NCI-H82 treated with DMSO at 0.1 percent for 48 hours (cell line): ENCODE data around the gene MYO18A.
A peak's percentile ranks its signal among the peaks of the same experiment; 100 is the strongest.
"Not testable (repeated sequence)": the region's sequence is repeated elsewhere in the genome, so short reads cannot be mapped to it uniquely, and the experiment has no call there.

ENCODE experiments used
- DNase-seq: peaks from one replicate; lab custom pipeline; 2025; ENCODE audit not compliant: unreplicated experiment; lab: John Stamatoyannopoulos, UW

Gene MYO18A

DNA sequence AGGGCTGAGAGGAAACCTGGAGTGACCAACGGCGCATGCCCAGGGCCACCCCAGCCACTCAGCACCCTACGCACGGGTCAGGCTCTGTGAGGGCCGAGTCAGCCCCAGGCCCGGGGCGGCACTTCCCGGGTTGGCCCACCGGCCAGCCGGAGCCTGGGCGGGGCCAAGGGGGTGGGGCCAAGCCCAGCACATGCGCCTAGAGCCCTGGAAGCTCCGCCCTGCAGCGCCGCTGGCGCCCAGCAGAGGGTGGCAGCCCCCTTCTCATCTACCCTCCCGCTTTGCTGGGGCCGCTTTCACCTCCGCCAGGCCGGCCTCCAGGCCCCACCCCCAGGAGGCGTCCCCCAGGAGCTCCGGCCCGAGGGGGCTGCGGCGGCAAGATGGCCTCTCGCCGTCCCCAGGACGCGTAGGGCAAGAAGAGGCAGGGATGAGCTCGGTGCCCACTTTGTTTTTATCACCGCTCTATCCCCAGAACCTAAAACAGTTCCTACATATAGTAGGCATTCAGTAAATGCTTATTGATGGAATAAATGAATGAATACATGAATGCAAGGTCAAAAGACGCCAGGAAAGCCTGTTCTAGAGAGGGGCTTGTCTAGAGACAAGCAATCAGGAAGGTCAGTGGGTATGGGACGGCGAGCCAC is 31.3 kb downstream of the MYO18A start:
- peak; percentile 91 for DNase-seq

DNA sequence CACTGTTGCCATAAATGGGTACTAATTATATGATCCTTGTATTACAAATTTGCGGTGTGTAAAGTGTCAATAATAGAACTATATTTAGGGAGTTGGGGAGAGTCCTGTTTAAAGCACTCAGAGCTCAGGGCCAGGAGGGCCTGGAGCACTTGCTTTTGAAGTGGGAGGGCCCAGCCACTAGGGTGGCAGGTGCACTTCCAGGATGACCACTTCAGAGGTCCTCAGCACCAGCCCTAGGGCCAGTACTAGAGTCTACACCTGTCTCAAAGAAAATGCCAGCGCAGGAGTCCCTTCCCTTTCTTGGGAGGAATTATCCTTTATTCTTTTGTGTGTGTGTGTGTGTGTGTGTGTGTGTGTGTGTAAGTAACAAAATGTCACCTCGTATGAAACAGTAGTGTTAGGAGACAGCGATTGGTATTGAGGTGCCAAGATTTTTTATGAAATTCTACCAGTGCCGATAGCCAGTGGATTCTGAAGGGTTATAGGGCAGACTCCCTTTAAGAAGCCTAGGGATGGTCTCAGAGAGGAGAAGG is 31.9 kb downstream of the MYO18A start:
- DNase-seq: no peak

DNA sequence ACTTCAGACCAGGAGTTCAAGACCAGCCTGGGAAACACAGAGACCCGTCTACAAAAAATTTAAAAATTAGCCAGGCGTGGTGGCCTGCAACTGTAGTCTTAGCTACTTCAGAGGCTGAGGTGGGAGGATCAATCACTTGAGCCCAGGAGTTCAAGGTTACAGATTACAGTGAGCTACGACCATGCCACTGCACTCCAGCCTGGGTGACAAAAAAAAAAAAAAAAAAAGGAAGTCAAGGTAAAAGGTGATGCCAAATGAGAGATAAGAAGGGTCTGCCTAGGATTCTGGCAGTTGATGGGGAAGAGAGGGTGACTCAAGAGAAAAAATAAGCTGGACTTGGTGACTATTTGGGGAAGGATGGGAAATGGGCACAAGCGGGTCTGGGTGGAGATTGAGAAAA is 32.5 kb downstream of the MYO18A start:
- no peak for DNase-seq

DNA sequence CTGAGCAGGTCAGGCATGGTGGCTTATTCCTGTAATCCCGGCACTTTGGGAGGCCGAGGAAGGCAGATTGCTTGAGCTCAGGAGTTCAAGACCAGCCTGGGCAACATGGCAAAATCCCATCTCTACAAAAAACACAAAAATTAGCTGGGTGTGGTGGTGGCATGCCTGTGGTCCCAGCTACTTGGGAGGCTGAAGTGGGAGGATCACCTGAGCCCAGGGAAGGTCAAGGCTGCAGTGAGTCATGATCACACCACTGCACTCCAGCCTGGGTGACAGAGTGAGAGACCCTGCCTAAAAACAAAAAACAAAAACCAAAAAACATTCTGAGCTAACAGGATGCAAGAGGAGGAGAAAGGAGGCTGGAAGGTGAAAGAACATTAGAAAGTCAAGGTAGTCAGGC is 33.0 kb downstream of the MYO18A start:
- not testable (repeated sequence) for DNase-seq

DNA sequence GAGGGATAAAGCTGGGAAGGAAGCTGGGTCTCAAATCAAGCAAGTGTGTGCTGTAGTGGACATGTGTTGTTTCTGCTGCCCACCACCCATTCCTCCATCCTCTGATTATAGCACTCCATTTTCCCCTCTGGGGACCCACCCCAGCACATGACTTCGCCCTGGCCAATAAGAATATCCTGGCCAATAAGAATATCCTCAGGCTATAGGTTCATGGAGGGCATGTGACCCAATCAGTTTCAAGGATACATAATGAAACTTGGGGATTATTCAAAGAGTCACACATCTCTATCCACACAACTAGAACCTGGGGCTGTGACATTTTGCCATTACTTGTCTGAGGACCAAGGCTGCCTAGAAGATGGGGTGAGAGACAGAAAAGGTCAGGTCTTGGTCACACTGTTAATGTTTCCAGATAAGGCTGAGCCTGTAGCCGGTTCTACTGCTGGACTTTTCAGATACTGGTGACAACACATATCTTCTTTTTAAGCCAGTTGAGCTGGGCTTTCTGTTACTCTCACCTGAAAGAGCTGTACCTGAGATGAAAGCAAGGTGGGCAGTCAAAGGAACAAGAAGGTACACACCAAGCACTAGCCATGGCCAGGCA is 33.7 kb downstream of the MYO18A start:
- DNase-seq: no peak

DNA sequence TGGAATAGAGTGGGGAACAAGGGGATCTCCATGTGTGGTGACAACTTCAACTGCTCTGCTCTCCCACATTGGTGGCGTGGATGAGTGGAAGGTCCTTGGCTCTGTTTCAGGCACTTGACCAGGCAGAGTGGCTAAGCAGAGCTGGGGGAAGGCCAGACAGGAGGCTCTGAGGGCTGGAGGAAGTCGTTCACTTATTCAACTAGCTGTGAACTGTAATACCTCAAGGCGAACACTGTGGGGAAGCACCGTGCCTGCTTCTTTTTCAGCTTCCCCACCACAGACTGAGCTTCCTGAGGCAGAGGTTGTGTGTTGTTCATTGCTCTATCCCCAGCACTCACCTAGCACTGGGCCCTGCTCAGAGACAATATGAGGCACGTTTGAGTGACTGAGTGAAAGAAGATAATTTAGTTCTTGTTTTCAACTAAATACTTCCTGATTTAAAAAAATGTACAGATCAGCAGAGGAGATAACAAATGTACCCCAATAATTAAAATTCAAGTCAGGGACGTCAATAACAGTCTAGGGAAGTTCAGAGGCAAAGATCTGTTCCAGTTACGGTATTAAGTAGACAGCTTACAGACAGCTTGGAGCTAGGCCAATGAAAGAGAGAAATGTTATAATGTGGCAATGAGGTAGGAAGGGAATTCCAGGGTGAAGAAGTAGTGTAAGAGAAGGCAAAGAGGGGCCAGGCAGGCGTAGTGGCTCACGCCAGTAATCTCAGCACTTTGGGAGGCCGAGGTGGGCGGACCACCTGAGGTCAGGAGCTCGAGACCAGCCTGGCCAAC is 34.7 kb downstream of the MYO18A start:
- DNase-seq: peak; percentile 56

DNA sequence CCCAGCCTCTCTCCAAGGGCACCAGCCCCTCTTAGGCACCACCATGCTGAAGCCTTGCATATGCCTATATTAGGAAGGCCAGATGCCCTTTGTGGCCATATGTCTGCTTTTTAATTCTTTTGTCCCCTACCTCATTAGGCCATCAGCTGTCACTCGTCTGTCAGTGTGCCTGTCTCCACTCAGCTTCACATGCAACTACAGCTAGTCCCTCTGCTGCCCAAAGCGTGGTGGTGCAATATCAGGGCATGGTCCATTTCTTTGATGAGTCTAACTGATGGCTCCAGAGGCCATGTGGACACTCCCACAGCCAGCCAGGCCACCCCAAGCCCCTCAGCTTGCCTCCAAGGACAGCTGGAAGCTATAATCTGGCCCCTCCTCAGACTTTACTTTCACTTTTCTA is 36.3 kb downstream of the MYO18A start:
- DNase-seq: peak; percentile 77

DNA sequence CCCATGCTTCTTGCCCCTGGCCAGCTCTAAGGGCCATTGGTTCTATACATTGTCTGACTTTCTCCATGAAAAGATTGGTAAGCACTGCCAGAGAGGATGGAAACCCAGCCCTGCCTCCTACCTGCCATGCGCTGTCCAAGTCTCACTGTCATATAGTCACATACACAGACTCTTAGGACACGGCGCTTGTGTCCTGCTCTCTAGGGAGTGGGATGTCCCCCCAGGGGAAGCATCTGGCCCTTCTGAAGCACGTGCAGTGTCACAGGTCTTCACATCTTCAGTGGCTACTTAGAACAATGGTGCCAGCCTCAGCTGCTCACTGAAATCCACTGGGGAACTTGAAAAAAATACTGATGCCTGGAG is 38.7 kb downstream of the MYO18A start:
- DNase-seq: no peak

DNA sequence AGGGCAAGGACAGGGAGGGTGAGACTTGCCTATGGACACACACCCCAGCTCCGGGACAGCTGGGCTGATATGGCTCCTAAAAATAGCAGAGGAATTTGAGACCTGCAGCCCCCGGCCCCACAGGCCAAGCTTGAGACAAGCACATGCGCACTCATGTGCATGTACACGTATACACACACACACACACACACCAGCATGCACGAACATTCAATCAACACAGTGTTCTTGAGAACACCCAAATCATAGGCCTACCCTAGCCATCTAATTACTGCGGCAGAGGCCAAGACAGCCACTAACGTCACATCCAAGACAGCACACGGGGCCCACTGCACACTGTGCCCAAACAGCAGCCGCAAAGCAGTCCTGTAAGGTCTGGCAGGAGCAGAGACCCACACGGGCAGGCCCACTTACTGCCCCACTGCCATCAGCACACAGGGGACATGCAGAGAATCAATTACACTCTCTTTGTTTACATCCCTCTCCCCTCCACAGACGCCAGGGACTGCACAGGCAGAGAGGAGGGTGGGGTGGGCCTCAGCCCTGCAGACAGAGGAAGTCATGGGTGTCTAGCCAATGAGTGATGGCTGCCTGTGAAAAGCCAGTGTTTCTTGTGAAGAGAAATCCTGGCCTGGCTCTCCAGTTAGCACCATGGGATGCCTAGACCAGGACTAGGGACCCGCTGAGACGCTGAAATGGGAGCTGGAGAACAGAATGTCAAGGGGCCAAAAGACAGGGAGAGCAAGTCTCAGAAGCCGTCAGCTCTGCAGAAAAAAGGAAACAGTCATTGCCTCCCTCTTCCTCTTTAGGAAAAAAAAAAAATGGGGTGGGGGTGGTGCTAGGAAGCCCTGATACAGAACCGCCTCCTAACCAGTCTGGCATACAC is 39.3 kb downstream of the MYO18A start:
- no peak for DNase-seq

DNA sequence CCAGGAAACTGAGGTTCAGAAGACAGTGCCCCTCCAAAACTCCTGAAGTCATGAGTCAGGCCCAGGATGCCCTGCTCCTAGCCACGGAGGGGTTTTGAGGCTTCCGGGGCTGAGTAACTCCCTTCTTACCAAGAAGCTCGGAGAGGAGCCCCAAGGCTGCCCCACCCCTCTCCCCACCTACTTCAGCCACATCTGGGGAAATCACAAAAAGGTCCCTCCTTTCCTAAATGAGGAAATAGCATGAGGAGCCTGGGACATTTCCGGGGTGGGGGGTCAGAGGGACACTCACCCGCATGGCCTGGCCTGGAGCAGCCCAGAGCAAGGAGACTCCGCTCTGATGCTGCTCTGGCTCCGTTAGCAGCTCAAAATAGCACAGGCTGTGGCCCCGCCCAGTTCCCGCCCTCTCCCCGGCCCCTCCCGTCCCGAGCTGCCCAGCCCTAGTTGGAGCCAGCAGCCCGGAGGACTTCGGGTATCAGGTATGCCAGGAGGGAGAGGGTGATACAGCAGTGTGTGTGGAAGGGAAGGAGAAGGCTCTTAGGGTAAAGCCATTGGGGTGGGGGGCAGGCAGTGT is 40.1 kb downstream of the MYO18A start:
- DNase-seq: no peak

DNA sequence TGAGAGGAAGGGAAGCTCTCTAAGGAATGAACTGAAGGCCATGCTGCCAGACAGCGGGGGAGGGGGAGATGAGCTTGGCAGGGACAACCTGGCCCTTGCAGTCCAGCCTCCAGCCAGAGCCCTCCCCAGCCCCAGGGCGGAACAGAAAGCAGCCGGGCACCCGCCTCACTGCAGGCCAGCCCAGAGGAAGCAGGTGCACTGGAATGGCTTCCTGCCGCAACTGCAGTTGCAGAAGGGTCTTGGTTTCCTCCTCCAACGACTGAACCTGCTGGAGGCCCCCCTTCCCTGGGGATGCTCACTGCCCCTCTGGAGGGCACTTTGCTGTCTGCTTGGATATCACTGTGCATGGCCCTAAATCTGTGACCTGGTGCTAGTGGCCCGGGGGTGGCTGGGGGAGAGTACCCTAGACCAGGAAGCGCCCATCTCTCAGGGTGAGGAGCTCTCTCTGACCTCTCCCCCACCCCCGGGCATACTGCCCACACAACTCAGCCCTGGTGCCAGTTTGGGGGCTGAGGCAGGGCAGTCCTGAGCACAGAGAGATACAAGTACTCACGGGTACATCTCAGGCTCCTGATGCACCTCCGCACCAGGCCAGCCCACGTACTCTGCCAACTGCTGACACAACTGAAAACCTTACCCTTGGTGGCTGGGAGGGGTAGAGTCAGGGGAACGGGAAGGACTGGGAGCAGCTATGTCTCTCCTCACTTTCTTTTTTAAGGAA is 41.1 kb downstream of the MYO18A start:
- no peak for DNase-seq

DNA sequence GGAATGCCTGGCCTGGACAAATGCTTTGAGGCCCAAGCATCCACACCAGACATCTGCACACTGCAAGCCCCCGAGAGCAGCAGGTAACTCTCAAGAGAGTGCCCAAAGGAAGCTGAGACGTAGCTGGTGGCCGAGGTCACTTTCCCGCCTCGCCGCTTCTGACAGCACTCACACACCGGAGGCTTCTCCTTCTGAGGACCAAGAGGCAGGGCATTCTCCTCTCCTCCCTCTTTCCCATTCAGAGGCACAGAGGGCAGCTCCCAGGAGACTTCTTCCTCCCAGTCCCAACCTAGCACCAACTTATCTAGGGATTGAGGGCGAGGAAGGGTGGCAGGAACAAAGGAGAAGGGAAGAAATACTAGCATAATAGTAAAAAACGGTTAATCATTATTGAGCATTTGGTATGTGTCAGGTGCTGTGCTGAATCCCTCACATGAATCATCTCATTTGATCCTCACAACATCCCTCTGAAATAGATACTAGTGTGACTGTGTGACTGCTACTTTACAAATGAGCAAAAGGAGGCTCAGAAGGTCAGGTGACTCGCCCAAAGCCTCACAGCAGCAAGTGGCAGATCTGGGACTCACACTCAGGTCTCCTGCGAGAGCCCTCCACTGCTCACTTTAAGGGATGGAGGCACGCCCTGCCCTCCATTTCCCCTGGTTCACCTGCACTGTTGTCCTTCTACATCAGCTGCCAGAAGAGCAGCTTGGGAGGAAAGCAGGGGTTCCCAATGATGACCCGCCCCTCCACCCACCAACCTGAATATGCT is 41.8 kb downstream of the MYO18A start:
- no peak for DNase-seq

DNA sequence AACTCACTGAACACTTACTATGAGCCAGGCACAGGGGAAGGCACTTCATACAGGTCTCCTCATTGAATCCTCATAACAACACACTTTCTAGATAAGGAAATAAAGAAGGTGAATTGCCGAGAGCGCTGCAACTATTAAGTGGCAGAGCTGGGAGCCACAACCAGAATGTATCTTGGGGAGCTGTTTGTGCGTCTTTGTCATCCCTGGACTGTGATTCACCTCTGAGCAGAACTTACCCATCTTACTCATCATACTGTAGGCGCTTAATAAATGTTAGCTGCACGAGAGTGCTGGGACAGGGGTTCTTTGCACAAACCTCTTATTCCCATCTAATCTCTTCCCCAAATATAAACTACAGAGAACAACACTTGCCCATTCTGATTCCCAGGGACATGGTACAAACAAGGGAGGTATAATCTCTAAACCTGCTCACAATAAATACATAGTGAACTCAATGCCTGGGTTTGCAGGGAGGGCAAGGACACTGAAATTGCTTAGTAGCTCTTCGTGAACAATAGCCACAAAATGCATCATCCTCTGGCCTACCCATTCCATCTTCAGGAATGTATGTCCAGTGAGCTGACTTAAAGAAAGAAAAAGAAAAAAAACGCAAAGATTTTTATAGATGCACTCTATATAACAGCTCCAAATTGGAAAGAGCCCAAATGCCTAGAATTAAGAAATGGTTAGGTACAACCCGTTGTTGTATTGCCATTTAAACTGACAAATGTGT is 43.0 kb downstream of the MYO18A start:
- no peak for DNase-seq

DNA sequence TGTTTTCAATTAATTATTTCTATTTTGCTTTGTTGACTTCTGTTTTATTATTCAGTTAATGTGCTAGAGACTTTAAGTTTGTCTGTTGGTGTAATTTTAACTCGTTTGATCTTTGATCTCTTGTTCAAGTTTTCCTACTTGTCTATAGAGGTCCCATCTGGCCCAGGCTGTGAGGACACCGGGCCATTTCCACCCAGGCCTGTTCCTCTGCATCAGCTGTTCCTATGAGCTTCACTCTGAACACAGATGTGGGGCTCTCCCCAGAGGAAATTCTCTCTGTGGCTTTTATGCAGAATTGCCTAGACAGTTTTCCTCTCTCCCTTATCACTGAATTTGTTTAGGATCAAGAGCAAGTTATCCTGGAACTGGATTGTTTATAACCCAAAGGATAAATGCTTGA is 44.7 kb downstream of the MYO18A start:
- no peak for DNase-seq

DNA sequence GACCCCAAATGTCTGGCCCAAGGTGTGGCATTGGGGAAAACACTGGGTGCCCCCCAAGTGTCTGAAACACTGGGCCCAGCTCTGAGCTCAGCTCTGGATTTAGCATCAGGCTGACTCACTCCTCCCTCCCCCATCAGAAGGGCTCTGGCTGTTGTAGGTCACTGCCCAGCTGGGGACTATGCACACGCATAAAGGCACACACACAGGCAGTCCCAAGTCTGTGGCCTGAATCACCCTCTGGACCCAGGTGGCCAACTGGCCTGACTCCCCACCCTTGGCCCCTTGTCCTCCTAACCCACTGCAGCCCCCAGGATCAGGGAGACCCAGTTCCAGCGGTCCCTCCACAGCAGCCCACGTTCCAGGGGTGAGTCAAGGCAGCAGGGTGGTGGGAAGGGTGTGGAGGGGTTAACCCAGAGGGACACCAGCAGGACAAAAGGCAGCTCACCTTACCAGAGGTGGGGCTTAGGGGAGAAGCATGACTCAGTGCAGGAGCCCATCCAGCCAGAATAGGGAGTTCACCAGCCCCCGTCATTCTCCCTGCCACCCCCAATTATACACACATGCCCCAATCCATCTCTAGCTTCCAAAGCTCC is 47.0 kb downstream of the MYO18A start:
- no peak for DNase-seq

DNA sequence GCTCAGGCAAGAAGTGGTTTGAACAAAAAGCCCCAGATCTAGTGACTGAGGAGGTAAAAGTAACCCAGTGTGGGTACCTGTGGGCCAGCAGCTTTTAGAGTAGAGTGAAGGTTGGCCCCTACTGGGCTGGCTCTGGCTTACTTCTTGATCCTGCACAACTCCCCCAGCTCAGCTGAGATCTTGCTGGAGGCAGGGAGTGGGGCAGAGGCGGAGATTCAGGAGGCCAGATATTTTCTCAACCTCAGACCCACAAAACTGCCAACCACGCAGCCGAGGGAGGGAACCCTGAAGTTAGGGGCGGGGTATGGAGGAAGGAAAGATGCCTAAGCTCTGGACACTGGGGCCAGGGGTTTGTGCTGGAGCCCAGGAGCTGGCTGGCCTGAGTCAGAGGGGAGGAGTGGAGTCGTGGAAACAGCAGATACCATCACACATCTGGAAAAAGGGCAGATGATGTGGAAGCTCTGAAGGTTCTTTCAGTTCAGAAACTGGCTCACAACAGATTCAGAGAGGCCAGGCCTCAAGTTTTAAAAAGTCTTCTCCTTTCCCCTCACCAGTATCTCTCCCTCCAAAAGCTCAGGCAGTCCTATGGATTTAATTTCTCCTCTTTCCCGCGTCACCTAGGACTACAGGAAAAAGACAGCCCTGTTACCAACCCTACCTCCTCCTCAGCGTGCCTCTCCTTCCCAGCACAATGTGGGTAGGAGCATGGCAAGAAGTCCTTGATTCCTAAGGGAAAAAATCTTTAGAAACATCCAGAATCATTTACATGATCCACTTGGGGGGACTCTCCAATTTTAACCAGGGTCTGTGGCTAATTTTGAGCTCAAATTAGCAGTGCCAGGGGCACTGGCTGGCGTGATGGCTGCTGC is 48.1 kb downstream of the MYO18A start:
- no peak for DNase-seq

DNA sequence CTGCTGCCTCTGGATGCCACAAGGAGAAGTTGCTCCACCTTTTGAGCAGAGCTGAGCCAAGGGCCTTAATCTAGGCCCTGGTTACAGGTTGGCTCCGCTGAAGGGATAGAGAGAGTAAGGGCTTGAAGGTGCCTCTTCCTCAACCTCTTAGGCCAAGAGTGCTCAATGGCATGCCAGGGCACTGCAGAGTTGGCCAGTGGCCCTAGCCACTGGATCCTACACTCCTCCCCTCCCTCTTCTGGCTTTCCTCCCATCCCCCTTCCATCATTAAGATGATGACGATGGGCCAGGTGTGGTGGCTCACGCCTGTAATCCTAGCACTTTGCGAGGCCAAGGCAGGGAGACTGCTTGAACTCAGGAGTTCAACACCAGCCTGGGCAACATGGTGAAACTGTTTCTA is 50.5 kb downstream of the MYO18A start:
- no peak for DNase-seq
